GM18507 (cell line): ENCODE measurements around the gene ORC3.
A peak's percentile ranks its signal among the peaks of the same experiment; 100 is the strongest.
"Not testable (repeated sequence)": the region's sequence is repeated elsewhere in the genome, so short reads cannot be mapped to it uniquely, and the experiment has no call there.

Experiments
- DNase-seq: peaks from one replicate; pipeline ENCODE4 v3.0.0; 2011; ENCODE audit warnings: low read depth; ENCODE audit not compliant: insufficient read length; ENCODE audit errors: extremely low spot score
- FAIRE-seq: peaks from 2 replicates; lab custom pipeline; 2011; peaks lifted over from hg19 to GRCh38; lab: Jason Lieb, UNC

ORC3 gene

GRCh38 chr6:87684895-87685654 is 95.1 kb downstream of the ORC3 start:
- FAIRE-seq, result no peak

GRCh38 chr6:87686636-87687205 is 96.8 kb downstream of the ORC3 start:
- not testable (repeated sequence) for DNase-seq, FAIRE-seq

More at GRCh38 chr6:87684895-87685654, 95.1 kb downstream of the ORC3 start:
- no peak for DNase-seq

- no peak for FAIRE-seq
- no peak for DNase-seq
Observed at GRCh38 chr6:87687296-87687695, 97.4 kb downstream of the ORC3 start.

- FAIRE-seq, DNase-seq: not testable (repeated sequence)
Observed at GRCh38 chr6:87687893-87688292, 98.0 kb downstream of the ORC3 start.

- FAIRE-seq, result no peak
Observed at GRCh38 chr6:87690441-87690840, 100.5 kb downstream of the ORC3 start.

GRCh38 chr6:87692086-87692485 is 102.2 kb downstream of the ORC3 start:
- no peak for DNase-seq
- FAIRE-seq, result peak; percentile 46

More at GRCh38 chr6:87690441-87690840, 100.5 kb downstream of the ORC3 start:
- no peak for DNase-seq

- FAIRE-seq, DNase-seq: not testable (repeated sequence)
Observed at GRCh38 chr6:87696817-87697216, 106.9 kb downstream of the ORC3 start.

- DNase-seq, result no peak
- no peak for FAIRE-seq
Observed at GRCh38 chr6:87697581-87698546, 107.9 kb downstream of the ORC3 start.

GRCh38 chr6:87698547-87699006 is 108.6 kb downstream of the ORC3 start:
- peak; percentile 62 for FAIRE-seq
- no peak for DNase-seq

GRCh38 chr6:87699576-87699975 is 109.6 kb downstream of the ORC3 start:
- no peak for FAIRE-seq
- no peak for DNase-seq

GRCh38 chr6:87700397-87701343 is 110.7 kb downstream of the ORC3 start:
- FAIRE-seq, result peak; percentile 88
- DNase-seq, result no peak

GRCh38 chr6:87701344-87701675 is 111.4 kb downstream of the ORC3 start:
- no peak for FAIRE-seq
- DNase-seq, result no peak

GRCh38 chr6:87701676-87702588 is 112.0 kb downstream of the ORC3 start, which contains the start of gene AKIRIN2:
Gene AKIRIN2, minus strand, starts transcription at chr6:87702233. Its CDS starts 549 bp downstream, at chr6:87701684.
- peak; percentile 97 for FAIRE-seq

GRCh38 chr6:87702589-87702945 is 112.6 kb downstream of the ORC3 start:
- FAIRE-seq, result no peak
- no peak for DNase-seq

More at GRCh38 chr6:87701676-87702588, 112.0 kb downstream of the ORC3 start, which contains the start of gene AKIRIN2:
- peak; percentile 74 for DNase-seq

- FAIRE-seq, DNase-seq: not testable (repeated sequence)
Observed at GRCh38 chr6:87703039-87703438, 113.1 kb downstream of the ORC3 start.

GRCh38 chr6:87705070-87705691 is 115.2 kb downstream of the ORC3 start:
- FAIRE-seq, result peak; percentile 92
- DNase-seq, result no peak
